Panc1 (cell line): Measurements from ENCODE around the gene TMEM131.

Experiments
- SIN3A ChIP-seq: IDR thresholded peaks from 2 replicates; pipeline ENCODE4 v1.6.1; 2012; ENCODE audit warnings: low read depth, mild to moderate bottlenecking, low read length, moderate library complexity, borderline replicate concordance; ENCODE audit not compliant: insufficient read depth
- TF ChIP-seq, protein P1 (sequence below): fragments of 450-650 bp; IDR thresholded peaks from 2 replicates; pipeline ENCODE4 v1.5.1; 2017; ENCODE audit warnings: mild to moderate bottlenecking

DNA sequence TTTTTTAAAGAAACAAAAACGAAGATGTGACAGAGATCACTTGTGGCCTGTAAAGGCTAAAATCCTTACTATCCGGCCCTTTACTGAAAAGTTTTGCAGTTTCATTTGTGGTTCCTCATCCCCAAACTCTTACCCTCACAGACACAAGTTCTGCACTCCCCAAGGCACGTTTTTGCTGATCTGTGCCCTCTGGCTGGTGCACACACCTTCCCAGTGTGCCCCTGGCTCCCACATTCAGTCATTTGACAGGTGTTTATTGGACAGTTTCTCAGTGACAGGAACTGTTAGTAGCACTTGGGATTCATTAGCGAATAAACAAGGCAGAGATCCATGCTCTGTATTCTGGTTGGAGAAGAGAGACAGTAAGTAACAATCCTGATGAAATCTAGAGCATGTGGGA is 259.6 kb downstream of the TMEM131 start:
- no peak for TF ChIP-seq SIN3A
- TF ChIP-seq, protein P1, sequence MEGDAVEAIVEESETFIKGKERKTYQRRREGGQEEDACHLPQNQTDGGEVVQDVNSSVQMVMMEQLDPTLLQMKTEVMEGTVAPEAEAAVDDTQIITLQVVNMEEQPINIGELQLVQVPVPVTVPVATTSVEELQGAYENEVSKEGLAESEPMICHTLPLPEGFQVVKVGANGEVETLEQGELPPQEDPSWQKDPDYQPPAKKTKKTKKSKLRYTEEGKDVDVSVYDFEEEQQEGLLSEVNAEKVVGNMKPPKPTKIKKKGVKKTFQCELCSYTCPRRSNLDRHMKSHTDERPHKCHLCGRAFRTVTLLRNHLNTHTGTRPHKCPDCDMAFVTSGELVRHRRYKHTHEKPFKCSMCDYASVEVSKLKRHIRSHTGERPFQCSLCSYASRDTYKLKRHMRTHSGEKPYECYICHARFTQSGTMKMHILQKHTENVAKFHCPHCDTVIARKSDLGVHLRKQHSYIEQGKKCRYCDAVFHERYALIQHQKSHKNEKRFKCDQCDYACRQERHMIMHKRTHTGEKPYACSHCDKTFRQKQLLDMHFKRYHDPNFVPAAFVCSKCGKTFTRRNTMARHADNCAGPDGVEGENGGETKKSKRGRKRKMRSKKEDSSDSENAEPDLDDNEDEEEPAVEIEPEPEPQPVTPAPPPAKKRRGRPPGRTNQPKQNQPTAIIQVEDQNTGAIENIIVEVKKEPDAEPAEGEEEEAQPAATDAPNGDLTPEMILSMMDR = no peak
